ENCODE results near the gene PPM1D.
"Not testable (repeated sequence)": the region's sequence is repeated elsewhere in the genome, so short reads cannot be mapped to it uniquely, and the experiment has no call there.

The PPM1D gene

GRCh38 chr17:60599620-60600489 is at the start of gene PPM1D:
PPM1D (plus strand) TSS chr17:60600193; CDS start chr17:60600415, 222 bp downstream.
- no peak for FAIRE-seq

GRCh38 chr17:60552255-60552654 is 47.7 kb upstream of the PPM1D start:
- FAIRE-seq: not testable (repeated sequence)

- FAIRE-seq: no peak
These were observed 45.6 kb upstream of the PPM1D start for GRCh38 chr17:60554377-60554788.

GRCh38 chr17:60555786-60556185 is 44.2 kb upstream of the PPM1D start:
- no peak for FAIRE-seq

GRCh38 chr17:60557805-60558204 is 42.2 kb upstream of the PPM1D start:
- FAIRE-seq: no peak

GRCh38 chr17:60559659-60559994 is 40.4 kb upstream of the PPM1D start:
- FAIRE-seq: no peak

GRCh38 chr17:60559995-60560859 is 39.8 kb upstream of the PPM1D start:
- no peak for FAIRE-seq

- no peak for FAIRE-seq
These were observed 39.1 kb upstream of the PPM1D start for GRCh38 chr17:60560860-60561257.

- no peak for FAIRE-seq
These were observed 37.6 kb upstream of the PPM1D start for GRCh38 chr17:60562421-60562820.

GRCh38 chr17:60563743-60564142 is 36.2 kb upstream of the PPM1D start:
- no peak for FAIRE-seq

- no peak for FAIRE-seq
These were observed 34.8 kb upstream of the PPM1D start for GRCh38 chr17:60565233-60565632.

- no peak for FAIRE-seq
These were observed 26.5 kb upstream of the PPM1D start for GRCh38 chr17:60573236-60574051.

- peak; percentile 50 for FAIRE-seq
These were observed 22.7 kb upstream of the PPM1D start for GRCh38 chr17:60577147-60577915.

GRCh38 chr17:60579090-60579489 is 20.9 kb upstream of the PPM1D start:
- no peak for FAIRE-seq

- FAIRE-seq: no peak
These were observed 20.4 kb upstream of the PPM1D start for GRCh38 chr17:60579551-60579950.

GRCh38 chr17:60583008-60583407 is 17.0 kb upstream of the PPM1D start:
- no peak for FAIRE-seq

GRCh38 chr17:60585887-60586286 is 14.1 kb upstream of the PPM1D start:
- no peak for FAIRE-seq

- FAIRE-seq: no peak
These were observed 13.6 kb upstream of the PPM1D start for GRCh38 chr17:60586288-60586974.

GRCh38 chr17:60590070-60590469 is 9.9 kb upstream of the PPM1D start:
- no peak for FAIRE-seq

GRCh38 chr17:60592750-60593149 is 7.2 kb upstream of the PPM1D start:
- FAIRE-seq: no peak

GRCh38 chr17:60593441-60594036 is 6.5 kb upstream of the PPM1D start:
- FAIRE-seq: not testable (repeated sequence)
